Fibroblast of skin of right biceps (primary cell): ENCODE measurements around the gene GPR55.
"Not testable (repeated sequence)": the region's sequence is repeated elsewhere in the genome, so short reads cannot be mapped to it uniquely, and the experiment has no call there.

Source experiments
- DNase-seq: peaks from one replicate; pipeline ENCODE4 v3.0.0-alpha.2; 2013

The GPR55 gene

DNA sequence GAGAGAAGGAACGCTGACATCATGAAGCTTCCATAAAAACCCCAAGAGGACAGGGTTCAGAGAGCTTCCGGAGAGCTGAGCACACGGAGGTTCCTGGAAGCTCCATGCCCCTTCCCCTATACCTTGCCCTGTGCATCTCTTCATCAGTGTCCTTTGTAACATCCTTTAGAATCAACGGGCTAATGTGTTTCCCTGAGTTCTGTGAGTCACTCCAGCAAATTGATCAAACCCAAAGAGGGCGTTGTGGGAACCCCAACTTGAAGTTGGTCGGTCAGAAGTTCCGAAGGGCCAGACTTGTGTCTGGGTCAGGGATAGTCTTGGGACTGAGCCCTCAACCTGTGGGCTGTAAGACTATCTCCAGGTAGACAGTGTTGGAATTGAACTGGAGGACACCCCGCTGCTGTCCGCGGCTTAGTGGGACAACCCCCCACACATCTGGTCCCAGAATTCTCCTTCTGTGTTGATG lies 25.9 kb upstream of the GPR55 start:
- no peak for DNase-seq

DNA sequence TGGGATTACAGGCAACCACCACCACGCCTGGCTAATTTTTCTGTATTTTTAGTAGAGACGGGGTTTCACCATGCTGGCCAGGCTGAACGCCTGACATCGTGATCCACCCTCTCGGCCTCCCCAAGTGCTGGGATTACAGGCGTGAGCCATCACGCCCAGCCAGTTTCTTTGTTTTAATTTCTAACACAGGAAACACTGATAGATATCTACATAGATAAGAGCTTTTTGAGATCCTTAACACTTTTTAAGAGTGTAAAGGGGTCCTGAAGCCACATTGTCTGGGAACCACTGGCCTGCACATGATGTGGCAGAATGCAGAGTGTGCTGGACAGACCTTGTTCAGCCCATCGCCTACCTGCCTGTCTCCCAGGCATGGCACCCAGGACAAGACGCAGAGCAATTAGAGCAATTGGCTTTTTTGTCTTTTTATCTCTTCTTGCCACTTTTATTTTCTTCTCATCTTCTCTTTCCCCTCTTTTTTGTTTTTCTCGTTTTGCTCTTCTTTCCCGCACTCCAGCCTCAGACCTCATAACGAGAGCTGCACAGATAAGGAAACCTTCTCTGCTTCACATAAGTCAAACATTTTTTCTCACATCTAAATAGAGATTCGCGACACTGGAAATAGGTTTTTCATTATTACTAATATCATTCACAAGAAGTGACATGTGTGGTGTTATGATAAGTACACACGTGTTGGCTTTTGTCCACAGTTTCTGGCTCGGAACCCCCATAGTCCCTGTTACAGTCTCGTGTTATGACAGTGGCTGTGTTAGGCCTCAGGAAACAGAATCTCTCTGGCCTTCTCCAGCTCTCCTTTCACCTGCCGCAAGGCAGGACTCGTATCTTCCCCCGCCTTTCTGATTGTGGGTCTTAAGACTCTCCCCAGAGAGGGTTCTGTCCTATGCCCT lies 25.2 kb upstream of the GPR55 start:
- DNase-seq: no peak

- DNase-seq: no peak
Observed at GRCh38 chr2:230947908-230948365, 22.9 kb upstream of the GPR55 start.

- DNase-seq: no peak
Observed at GRCh38 chr2:230947235-230947576, 22.2 kb upstream of the GPR55 start.

- DNase-seq: no peak
Observed at GRCh38 chr2:230946429-230947234, 21.6 kb upstream of the GPR55 start.

GRCh38 chr2:230944757-230945372 lies 19.8 kb upstream of the GPR55 start:
- no peak for DNase-seq

DNA sequence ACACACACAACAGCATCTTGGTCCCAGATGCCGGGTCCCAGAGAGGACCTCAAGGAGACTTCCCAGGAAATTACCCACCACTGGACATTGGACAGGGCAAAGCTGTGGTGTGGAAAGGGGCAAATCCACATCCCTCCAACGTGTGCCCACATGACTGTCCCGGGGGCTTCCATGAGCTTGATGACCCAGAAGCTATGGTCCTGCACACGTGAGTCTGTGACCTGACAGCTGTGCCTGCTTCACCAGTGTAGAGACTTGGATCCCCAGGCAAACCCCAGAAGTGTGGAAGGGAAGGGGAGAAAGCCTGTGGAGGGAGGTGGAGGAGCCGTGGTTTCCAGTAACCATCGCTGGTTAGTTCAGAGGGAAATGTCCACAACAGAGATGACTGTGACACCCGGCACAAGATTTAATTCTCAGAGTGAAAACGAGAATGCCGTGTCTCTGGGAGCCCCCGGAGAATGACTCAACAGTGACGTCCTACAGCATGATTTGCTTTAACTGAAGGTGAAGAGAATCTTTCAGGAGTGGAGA lies 19.1 kb upstream of the GPR55 start:
- no peak for DNase-seq

DNA sequence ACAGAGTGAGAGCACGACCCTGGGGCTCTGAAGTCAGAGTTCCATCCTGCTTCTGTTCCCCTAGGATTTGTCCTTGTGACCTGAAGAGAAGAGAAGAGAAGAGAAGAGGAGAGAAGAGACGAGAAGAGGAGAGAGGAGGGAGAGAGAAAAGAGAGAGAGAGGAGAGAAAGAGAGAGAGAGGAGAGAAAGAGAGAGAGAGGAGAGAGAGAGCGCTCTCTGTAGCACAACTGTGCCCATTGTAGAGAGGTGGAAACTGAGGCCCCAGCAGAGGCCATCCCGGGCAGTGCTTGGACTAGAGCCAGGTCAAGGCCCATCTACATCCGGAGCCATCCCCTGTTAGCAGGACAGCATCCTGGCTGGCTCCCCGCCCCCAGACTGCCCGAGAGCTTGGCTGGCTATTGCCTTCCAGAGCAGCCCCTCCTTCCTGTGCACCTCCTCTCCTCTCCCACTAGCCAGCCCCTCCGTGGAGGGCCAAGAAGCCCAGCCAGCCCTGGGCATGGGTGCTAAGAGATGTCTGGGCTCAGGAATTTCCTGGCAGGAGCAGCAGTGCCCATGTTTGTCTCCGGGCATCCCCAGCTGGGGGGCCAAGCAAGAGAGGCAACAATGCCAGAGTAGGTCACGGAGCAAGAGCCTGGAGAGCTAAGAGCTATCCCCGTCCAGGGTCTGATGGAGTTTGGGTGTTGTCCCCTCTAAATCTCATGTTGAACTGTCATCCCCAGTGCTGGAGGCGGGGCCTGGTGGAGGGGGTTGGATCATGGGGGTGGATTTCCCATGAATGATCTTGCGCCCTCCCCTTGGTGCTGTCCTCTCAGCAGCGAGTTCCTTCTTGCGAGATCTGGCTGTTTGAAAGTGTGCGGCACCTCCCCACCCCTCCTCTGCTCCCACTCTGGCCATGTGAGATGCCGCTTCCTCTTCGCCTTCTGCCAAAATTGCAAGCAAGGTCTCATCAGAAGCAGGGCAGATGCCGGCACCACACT lies 18.2 kb upstream of the GPR55 start:
- DNase-seq: no peak

DNA sequence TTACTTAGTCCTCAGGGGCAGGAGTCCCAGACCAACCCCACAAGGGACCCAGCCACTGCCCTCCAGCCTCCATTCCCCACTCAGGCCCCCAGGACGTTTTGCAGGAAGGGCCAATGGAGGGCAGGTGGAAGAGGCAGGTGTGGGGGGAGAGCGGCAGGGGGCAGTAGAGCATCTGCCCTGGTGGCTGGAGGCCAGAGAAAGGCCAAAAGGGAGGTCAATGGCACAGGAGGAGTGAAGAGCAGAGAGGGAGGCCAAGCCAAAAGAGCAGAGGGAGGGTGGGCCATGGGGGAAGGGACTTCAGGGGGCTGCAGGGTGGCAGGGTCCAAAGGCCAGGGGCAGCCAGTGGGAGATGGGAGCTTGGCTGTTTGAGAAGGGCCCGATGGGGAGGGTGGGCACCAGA lies 17.3 kb upstream of the GPR55 start:
- DNase-seq: no peak

- DNase-seq: no peak
Observed at GRCh38 chr2:230941202-230942180, 16.4 kb upstream of the GPR55 start.

- no peak for DNase-seq
Observed at GRCh38 chr2:230940471-230940815, 15.4 kb upstream of the GPR55 start.

- no peak for DNase-seq
Observed at GRCh38 chr2:230939691-230940470, 14.8 kb upstream of the GPR55 start.

- DNase-seq: no peak
Observed at GRCh38 chr2:230939066-230939591, 14.1 kb upstream of the GPR55 start.

DNA sequence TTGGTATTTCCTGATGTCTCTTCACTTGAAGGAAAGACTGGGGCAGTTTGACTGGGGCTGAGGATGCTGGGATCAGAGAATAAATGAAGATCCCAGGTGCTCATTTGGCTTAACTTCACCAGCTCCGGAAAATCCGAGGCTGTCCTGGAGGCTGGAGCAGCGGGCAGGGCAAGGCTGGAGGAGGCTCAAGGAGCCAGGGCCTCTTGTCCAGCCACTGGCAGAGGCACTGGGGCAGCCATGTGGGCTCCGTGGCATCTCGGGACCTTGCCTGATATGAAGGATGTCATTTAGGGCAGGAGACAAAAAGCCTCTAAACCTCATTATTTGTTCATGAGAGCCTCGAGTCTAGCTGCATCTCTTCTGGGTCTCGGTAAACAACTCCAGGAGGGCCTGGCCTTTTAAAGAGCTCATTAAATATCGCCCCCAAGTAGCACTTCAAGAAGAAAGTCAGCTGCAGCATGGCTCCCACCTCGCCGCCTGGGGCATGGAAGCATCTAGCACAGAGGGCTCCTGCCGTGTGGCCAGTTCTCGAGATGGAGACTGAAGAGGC lies 13.5 kb upstream of the GPR55 start:
- no peak for DNase-seq

GRCh38 chr2:230938098-230938497 lies 13.1 kb upstream of the GPR55 start:
- DNase-seq: no peak

GRCh38 chr2:230937362-230937761 lies 12.3 kb upstream of the GPR55 start:
- no peak for DNase-seq

DNA sequence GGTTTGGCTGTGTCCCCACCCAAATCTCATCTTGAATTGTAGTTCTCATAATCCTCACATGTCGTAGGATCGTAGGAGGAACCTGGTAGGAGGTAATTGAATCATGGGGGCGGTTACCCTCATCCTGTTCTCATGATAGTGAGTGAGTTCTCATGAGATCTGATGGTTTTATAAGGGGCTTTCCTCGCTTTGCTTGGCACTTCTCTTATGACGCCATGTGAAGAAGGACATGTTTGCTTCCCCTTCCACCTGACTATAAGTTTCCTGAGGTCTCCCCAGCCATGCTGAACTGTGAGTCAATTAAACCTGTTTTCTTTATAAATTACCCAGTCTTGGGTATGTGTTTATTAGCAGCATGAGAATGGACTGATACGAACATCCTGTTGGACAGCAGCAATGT lies 11.2 kb upstream of the GPR55 start:
- DNase-seq: not testable (repeated sequence)

- no peak for DNase-seq
Observed at GRCh38 chr2:230935130-230935430, 10.0 kb upstream of the GPR55 start.
